ENCODE measurements around the gene ASB2. TPM values are rescaled to one million over a fixed set of nuclear protein-coding genes. Genes with fewer than 3 reads are reported as not detected.

Gene ASB2
- total and polyA plus RNA-seq, 2 of the 13 experiments (the other 11 are each of a cell fraction or from before 2014, with no cell fraction given): 0.82 to 4.1 TPM

DNA sequence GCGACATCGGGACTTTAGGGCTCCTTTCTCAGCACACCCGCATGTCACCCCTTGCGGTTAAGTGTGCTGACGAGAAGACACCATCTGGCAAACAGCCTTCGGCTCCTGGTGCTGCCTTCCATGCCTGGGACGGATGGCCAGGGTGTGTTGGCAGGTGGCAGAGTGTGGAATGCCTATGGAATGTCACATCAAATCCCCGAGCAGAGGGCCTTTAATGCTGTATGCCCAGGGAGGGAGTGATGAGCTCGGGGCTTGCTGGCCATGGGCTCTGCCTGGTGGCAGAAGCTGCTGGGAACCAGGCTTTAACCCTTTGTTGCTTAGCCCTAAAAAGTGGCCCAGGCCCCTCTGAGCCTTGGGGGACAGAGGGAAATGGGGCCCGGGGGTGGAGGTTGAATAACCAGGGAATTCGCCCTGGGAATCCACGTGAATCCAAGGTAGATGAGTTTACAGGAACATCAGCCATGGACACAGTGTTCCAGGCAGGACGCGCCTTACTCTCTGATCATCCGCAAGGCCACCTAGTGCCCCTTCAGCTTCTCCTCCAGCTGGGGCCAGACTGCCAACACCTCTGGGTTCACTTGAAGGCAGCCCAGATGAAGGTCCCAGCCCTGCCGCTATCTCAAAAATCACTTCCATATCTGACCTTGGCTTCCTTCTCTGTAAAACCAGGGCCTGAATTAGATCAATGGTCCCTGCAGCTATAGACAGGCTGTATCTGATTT is 31.9 kb downstream of the ASB2 start:
- DNase-seq (ENCODE audit: low spot score) (no peak), ATAC-seq (no peak), FAIRE-seq (no peak)
- intact Hi-C loops (cut with micrococcal nuclease; ENCODE audit: unreplicated experiment): no loop called here
- in situ Hi-C loops (cut with HindIII; ENCODE audit: extremely low pct_ligation_motif_present, low pct_unique_long_range_greater_than_20kb): loop anchor here (5.0 kb wide), 2 partner anchors 58 to 193 kb away; no protein-coding TSS in a partner anchor
- H3K79me2 ChIP-seq (ENCODE audit: insufficient read depth, low read length): no peaks in the 10 kb centered on the region
- peaks cover 55% of the 10 kb centered on the region for H3K4me1 ChIP-seq (ENCODE audit: insufficient read depth, low read length)
- no peak for TF ChIP-seq ZNF567 (CRISPR knock-in tag; IDR thresholded peaks at IDR 0.05; ENCODE audit: borderline replicate concordance)
- no peak for TF ChIP-seq ARID2 (CRISPR knock-in tag; IDR thresholded peaks at IDR 0.05; ENCODE audit: borderline replicate concordance)
- TF ChIP-seq PRMT3 (CRISPR knock-in tag; IDR thresholded peaks at IDR 0.05; ENCODE audit: borderline replicate concordance, low read depth): no peak
- TF ChIP-seq, protein P1, sequence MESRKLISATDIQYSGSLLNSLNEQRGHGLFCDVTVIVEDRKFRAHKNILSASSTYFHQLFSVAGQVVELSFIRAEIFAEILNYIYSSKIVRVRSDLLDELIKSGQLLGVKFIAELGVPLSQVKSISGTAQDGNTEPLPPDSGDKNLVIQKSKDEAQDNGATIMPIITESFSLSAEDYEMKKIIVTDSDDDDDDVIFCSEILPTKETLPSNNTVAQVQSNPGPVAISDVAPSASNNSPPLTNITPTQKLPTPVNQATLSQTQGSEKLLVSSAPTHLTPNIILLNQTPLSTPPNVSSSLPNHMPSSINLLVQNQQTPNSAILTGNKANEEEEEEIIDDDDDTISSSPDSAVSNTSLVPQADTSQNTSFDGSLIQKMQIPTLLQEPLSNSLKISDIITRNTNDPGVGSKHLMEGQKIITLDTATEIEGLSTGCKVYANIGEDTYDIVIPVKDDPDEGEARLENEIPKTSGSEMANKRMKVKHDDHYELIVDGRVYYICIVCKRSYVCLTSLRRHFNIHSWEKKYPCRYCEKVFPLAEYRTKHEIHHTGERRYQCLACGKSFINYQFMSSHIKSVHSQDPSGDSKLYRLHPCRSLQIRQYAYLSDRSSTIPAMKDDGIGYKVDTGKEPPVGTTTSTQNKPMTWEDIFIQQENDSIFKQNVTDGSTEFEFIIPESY (CRISPR knock-in tag; IDR thresholded peaks at IDR 0.05): peak; percentile 76
- H3K9me3 ChIP-seq (ENCODE audit: low read length): no peaks in the 10 kb centered on the region
- H3K4me3 ChIP-seq (replicated peaks in 1 of 3; ENCODE audit: insufficient read depth in 1 of 3, low read depth in 2 of 3, low read length in 3 of 3): no peak overlapping the region
- 87% methylated on average over 14 of the region's 16 CpGs for WGBS (ENCODE audit: low lambda C conversion rate)
- no peaks in the 10 kb centered on the region for H3K36me3 ChIP-seq (replicated peaks in 1 of 2; ENCODE audit: control insufficient read depth in 1 of 2, insufficient read depth in 2 of 2, low read length in 2 of 2)
- H2AFZ ChIP-seq (ENCODE audit: low read length): no peak overlapping the region
- no peaks in the 10 kb centered on the region; a peak in 2 of 5 replicates for H3K27me3 ChIP-seq (ENCODE audit: control insufficient read depth in 1 of 2, insufficient read depth in 2 of 2, low read length in 2 of 2)
- CTCF ChIA-PET (ENCODE audit: low intra/inter-chr PET ratio, low total read pairs): no interaction called here
- no peak overlapping the region for H3K27ac ChIP-seq (ENCODE audit: extremely low read length, insufficient read depth, low read length)
- H3K9ac ChIP-seq (ENCODE audit: insufficient read depth, low read depth, low read length): no peak overlapping the region
- no peak overlapping the region for H3K4me2 ChIP-seq (ENCODE audit: low read depth, low read length)
- POLR2A ChIA-PET: interaction anchor here (3.0 kb wide), 1 partner anchor 15 kb away, joined by 30 read pairs; no protein-coding TSS in a partner anchor
- BruUV-seq (replicated peaks): no TSS peak
- H4K20me1 ChIP-seq (ENCODE audit: insufficient read depth, low read length): no peaks in the 10 kb centered on the region

DNA sequence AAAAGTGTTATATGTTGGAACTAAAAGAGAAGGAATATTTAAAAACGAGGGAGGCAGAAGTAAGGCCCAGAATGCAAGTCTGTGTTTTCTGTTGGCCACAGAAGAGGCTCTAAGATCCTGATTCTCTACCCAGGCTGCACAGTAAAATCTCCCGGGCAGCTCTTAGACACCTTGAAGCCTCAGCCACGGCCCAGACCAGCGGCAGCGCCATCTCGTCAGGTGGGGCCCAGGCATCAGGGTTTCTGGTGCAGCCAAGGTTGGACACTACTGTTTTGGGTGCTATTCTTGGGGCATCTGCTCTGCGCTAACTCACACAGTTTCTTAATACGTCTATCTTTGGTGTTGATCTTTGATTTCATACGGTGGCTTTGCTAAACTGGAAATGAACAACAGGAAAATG is 32.4 kb downstream of the ASB2 start:
- Histone ChIP-seq H3K27me3 (ENCODE audit: control insufficient read depth in 1 of 2, insufficient read depth in 2 of 2, low read length in 2 of 2) (no peaks in the 10 kb centered on the region; a peak in 2 of 5 replicates), H3K9me3 (ENCODE audit: low read length) (no peaks in the 10 kb centered on the region), H3K9ac (ENCODE audit: insufficient read depth, low read depth, low read length) (no peak overlapping the region), H3K4me3 (replicated peaks in 1 of 3; ENCODE audit: insufficient read depth in 1 of 3, low read depth in 2 of 3, low read length in 3 of 3) (no peak overlapping the region), H3K4me2 (ENCODE audit: low read depth, low read length) (no peak overlapping the region), H4K20me1 (ENCODE audit: insufficient read depth, low read length) (no peaks in the 10 kb centered on the region), H3K36me3 (replicated peaks in 1 of 2; ENCODE audit: control insufficient read depth in 1 of 2, insufficient read depth in 2 of 2, low read length in 2 of 2) (no peaks in the 10 kb centered on the region), H2AFZ (ENCODE audit: low read length) (no peak overlapping the region), H3K79me2 (ENCODE audit: insufficient read depth, low read length) (no peaks in the 10 kb centered on the region), H3K27ac (ENCODE audit: extremely low read length, insufficient read depth, low read length) (no peak overlapping the region), H3K4me1 (ENCODE audit: insufficient read depth, low read length) (peaks cover 55% of the 10 kb centered on the region)
- DNase-seq (ENCODE audit: low spot score): no peak
- 81% methylated on average over 5 of the region's 9 CpGs for WGBS (ENCODE audit: low lambda C conversion rate)
- no peak for FAIRE-seq
- no peak for ATAC-seq
- in situ Hi-C loops (cut with HindIII; ENCODE audit: extremely low pct_ligation_motif_present, low pct_unique_long_range_greater_than_20kb) (loop anchor here (5.0 kb wide), 2 partner anchors 58 to 193 kb away; no protein-coding TSS in a partner anchor), intact Hi-C loops (cut with micrococcal nuclease; ENCODE audit: unreplicated experiment) (no loop called here)
- TF ChIP-seq FLYWCH1 (CRISPR knock-in tag; IDR thresholded peaks at IDR 0.05) (no peak), NFRKB (IDR thresholded peaks at IDR 0.05) (no peak), ETV6 (CRISPR knock-in tag; conservative IDR thresholded peaks at IDR 0.05) (no peak)
- CTCF ChIA-PET (ENCODE audit: low intra/inter-chr PET ratio, low total read pairs): no interaction called here
- no TSS peak for BruUV-seq (replicated peaks)
- POLR2A ChIA-PET: no interaction called here
